ENCODE measurements around the gene SLC35G2.

DNA sequence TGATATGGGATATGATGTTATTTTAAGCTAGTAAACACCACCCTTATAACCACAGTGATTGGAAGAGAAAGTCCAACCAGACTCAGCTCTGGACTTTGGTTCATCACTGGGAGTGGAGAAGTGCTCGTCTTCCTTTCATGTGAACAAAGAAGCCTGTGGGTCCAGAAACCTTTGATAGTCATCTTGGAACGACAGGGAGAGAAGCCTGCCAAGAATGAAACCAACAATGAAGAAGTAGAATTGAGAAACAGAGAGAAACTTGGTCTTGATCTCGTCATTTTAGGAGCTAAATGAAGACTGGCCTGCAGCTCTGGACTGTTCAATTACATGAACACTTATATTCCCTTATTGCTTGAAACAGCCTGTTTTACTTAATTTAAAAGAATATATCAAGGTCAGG lies 13.1 kb upstream of the SLC35G2 start:
- TF ChIP-seq, protein P1, sequence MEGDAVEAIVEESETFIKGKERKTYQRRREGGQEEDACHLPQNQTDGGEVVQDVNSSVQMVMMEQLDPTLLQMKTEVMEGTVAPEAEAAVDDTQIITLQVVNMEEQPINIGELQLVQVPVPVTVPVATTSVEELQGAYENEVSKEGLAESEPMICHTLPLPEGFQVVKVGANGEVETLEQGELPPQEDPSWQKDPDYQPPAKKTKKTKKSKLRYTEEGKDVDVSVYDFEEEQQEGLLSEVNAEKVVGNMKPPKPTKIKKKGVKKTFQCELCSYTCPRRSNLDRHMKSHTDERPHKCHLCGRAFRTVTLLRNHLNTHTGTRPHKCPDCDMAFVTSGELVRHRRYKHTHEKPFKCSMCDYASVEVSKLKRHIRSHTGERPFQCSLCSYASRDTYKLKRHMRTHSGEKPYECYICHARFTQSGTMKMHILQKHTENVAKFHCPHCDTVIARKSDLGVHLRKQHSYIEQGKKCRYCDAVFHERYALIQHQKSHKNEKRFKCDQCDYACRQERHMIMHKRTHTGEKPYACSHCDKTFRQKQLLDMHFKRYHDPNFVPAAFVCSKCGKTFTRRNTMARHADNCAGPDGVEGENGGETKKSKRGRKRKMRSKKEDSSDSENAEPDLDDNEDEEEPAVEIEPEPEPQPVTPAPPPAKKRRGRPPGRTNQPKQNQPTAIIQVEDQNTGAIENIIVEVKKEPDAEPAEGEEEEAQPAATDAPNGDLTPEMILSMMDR (IDR thresholded peaks at IDR 0.05; ENCODE audit: insufficient read depth, low read length) = no peak
- TF ChIP-seq, protein P2, sequence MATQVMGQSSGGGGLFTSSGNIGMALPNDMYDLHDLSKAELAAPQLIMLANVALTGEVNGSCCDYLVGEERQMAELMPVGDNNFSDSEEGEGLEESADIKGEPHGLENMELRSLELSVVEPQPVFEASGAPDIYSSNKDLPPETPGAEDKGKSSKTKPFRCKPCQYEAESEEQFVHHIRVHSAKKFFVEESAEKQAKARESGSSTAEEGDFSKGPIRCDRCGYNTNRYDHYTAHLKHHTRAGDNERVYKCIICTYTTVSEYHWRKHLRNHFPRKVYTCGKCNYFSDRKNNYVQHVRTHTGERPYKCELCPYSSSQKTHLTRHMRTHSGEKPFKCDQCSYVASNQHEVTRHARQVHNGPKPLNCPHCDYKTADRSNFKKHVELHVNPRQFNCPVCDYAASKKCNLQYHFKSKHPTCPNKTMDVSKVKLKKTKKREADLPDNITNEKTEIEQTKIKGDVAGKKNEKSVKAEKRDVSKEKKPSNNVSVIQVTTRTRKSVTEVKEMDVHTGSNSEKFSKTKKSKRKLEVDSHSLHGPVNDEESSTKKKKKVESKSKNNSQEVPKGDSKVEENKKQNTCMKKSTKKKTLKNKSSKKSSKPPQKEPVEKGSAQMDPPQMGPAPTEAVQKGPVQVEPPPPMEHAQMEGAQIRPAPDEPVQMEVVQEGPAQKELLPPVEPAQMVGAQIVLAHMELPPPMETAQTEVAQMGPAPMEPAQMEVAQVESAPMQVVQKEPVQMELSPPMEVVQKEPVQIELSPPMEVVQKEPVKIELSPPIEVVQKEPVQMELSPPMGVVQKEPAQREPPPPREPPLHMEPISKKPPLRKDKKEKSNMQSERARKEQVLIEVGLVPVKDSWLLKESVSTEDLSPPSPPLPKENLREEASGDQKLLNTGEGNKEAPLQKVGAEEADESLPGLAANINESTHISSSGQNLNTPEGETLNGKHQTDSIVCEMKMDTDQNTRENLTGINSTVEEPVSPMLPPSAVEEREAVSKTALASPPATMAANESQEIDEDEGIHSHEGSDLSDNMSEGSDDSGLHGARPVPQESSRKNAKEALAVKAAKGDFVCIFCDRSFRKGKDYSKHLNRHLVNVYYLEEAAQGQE (IDR thresholded peaks at IDR 0.05; ENCODE audit: insufficient replicate concordance, low read depth) = no peak
- no peak for TF ChIP-seq POLR2AphosphoS5 (IDR thresholded peaks at IDR 0.05; ENCODE audit: low read depth)
